Calu3 (cell line): ENCODE results near the gene NASP. TPM values are rescaled to one million over a fixed set of nuclear protein-coding genes. Genes with fewer than 3 reads are reported as not detected.

Experiments used
- BruUV-seq: library from RNA; stranded (reverse); fragments of 400-500 nt; replicated peaks from 2 replicates; lab custom pipeline; 2021; lab: Mats Ljungman, UMichigan
- CTCF ChIA-PET: fragments of 300-600 bp; sonication (Branson Sonifier 250); formaldehyde crosslinking; loops from one replicate; lab custom pipeline; 2022; ENCODE audit warnings: antibody characterized with exemption; lab: Charles Lee
- DNase-seq: peaks from one replicate; pipeline ENCODE4 v3.0.0; 2022
- H3K27ac Mint-ChIP-seq: one replicate; pipeline ENCODE4 v1.8.0; 2022; ENCODE audit warnings: mixed read lengths; ENCODE audit not compliant: unreplicated experiment
- H3K27me3 Mint-ChIP-seq: one replicate; pipeline ENCODE4 v1.8.0; 2022; ENCODE audit warnings: mixed read lengths; ENCODE audit not compliant: unreplicated experiment
- H3K36me3 Mint-ChIP-seq: one replicate; pipeline ENCODE4 v1.8.0; 2022; ENCODE audit warnings: mild to moderate bottlenecking, moderate library complexity, mixed read lengths; ENCODE audit not compliant: insufficient read depth, unreplicated experiment
- H3K4me1 Mint-ChIP-seq: one replicate; pipeline ENCODE4 v1.8.0; 2022; ENCODE audit warnings: mild to moderate bottlenecking, low read depth, mixed read lengths; ENCODE audit not compliant: unreplicated experiment
- H3K4me3 Mint-ChIP-seq: one replicate; pipeline ENCODE4 v1.8.0; 2022; ENCODE audit warnings: mild to moderate bottlenecking, low read depth, moderate library complexity, mixed read lengths; ENCODE audit not compliant: unreplicated experiment
- H3K9me3 Mint-ChIP-seq: one replicate; pipeline ENCODE4 v1.8.0; 2022; ENCODE audit warnings: low read depth, mixed read lengths; ENCODE audit not compliant: unreplicated experiment
- intact Hi-C: fragments of 100-400 bp; cut with micrococcal nuclease; formaldehyde crosslinking; loops from one replicate; pipeline ENCODE4 v1.10.0; 2022; ENCODE audit not compliant: unreplicated experiment
- total RNA-seq: library from RNA; stranded (reverse); gene quantifications from 2 replicates; pipeline ENCODE4 v1.2.3, GENCODE V29; 2022
- TF ChIP-seq, protein P1 (sequence below): fragments of 200-600 bp; IDR thresholded peaks from one replicate; pipeline ENCODE4 v1.8.0; 2022; ENCODE audit warnings: antibody characterized with exemption; ENCODE audit not compliant: unreplicated experiment

Gene NASP
- total RNA-seq, 1 experiment from 2014 or later, result 185 TPM

DNA sequence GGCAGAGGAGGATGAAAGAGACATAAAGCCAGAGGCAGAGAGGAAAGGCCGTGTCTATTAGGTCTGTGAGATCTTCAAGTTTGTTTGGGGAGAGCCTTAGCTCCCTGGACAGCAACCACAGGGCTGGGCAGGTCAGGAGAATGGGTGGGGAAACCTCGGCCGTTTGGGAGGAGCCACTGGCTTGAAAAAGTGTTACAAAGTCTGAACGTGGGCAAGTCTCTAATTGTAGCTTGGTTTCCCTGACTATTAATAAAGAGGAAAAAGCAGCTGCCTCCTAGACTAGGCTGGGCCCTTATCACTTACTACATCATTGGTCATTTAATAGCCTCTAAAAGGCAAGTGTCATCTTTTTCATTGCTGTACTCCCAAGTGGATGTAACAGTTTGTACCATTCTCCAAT lies 40.1 kb downstream of the NASP start, which contains the start of gene CCDC17:
TSS of gene CCDC17 (minus strand) at position 83 of the 400 bp plus-strand sequence. CDS start 145 bp downstream, outside the sequence.
- no peaks in the 10 kb centered on the region for H3K27me3 Mint-ChIP-seq
- no peak for DNase-seq
- peaks cover 52% of the 10 kb centered on the region for H3K36me3 Mint-ChIP-seq
- no TSS peak for BruUV-seq
- peak within 1 kb of the TSS; percentile 46 for H3K27ac Mint-ChIP-seq
- TF ChIP-seq, protein P1, sequence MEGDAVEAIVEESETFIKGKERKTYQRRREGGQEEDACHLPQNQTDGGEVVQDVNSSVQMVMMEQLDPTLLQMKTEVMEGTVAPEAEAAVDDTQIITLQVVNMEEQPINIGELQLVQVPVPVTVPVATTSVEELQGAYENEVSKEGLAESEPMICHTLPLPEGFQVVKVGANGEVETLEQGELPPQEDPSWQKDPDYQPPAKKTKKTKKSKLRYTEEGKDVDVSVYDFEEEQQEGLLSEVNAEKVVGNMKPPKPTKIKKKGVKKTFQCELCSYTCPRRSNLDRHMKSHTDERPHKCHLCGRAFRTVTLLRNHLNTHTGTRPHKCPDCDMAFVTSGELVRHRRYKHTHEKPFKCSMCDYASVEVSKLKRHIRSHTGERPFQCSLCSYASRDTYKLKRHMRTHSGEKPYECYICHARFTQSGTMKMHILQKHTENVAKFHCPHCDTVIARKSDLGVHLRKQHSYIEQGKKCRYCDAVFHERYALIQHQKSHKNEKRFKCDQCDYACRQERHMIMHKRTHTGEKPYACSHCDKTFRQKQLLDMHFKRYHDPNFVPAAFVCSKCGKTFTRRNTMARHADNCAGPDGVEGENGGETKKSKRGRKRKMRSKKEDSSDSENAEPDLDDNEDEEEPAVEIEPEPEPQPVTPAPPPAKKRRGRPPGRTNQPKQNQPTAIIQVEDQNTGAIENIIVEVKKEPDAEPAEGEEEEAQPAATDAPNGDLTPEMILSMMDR, result no peak
- H3K9me3 Mint-ChIP-seq, result no peaks in the 10 kb centered on the region
- intact Hi-C loops, result no loop called here
- no peaks in the 10 kb centered on the region for H3K4me1 Mint-ChIP-seq
- CTCF ChIA-PET, result no interaction called here
- peak within 1 kb of the TSS; percentile 31 for H3K4me3 Mint-ChIP-seq

DNA sequence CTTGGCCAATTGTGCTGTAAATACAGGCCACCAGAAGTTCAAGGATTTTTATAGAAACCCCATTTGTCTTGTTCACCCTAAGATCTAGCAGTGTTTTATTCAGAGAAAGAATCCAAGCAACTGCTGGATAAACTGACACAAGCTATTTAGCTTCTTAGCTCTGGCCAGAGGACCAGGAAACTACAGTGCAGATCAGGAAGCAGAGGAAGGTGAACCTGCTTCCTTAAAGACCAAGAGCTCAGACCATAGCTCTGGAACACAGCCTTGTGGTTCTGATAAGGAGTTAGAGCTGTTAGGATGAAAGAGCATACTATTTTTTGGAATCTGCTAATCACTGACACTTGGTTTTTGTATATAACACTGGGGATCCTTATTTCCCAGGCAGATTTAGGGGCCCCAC lies 45.2 kb downstream of the NASP start:
- peaks cover 54% of the 10 kb centered on the region for H3K36me3 Mint-ChIP-seq
- no TSS peak for BruUV-seq

DNA sequence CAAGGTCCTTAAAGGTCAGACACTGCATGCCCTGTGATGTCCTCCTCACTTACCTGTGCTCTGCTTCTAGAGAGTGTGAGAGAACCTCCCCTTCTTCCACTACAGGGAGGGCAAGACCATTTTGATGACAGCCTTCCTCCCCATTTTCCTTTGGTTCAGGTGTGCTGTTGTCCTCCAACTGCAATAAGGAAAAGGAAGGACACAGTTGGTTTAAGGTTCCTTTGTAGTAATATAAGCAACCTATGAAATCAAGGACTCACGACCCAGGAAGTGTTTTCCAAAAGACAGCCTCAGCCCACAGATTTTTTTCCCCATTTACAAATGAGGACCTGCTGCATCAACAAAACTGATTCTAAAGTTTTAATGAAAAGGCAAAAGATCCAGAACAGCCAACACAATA lies 46.6 kb downstream of the NASP start:
- no peak for DNase-seq
- Mint-ChIP-seq H3K9me3 (no peaks in the 10 kb centered on the region), H3K36me3 (peaks cover 54% of the 10 kb centered on the region), H3K27ac (peak overlapping the region; percentile 17), H3K4me3 (no peak overlapping the region), H3K27me3 (no peaks in the 10 kb centered on the region), H3K4me1 (no peaks in the 10 kb centered on the region)
- TF ChIP-seq, protein P1, result no peak
- CTCF ChIA-PET, result no interaction called here
- BruUV-seq, result no TSS peak
- intact Hi-C loops, result no loop called here

More for the DNA sequence above, 45.2 kb downstream of the NASP start:
- intact Hi-C loops, result no loop called here
- no peak overlapping the region for H3K27ac Mint-ChIP-seq
- TF ChIP-seq, protein P1, result no peak
- H3K27me3 Mint-ChIP-seq, result no peaks in the 10 kb centered on the region
- DNase-seq, result no peak
- no peak overlapping the region for H3K4me3 Mint-ChIP-seq
- no peaks in the 10 kb centered on the region for H3K4me1 Mint-ChIP-seq
- CTCF ChIA-PET, result interaction anchor here (0.6 kb wide), 1 partner anchor 117 kb away, joined by 4 read pairs; no protein-coding TSS in a partner anchor
- no peaks in the 10 kb centered on the region for H3K9me3 Mint-ChIP-seq

DNA sequence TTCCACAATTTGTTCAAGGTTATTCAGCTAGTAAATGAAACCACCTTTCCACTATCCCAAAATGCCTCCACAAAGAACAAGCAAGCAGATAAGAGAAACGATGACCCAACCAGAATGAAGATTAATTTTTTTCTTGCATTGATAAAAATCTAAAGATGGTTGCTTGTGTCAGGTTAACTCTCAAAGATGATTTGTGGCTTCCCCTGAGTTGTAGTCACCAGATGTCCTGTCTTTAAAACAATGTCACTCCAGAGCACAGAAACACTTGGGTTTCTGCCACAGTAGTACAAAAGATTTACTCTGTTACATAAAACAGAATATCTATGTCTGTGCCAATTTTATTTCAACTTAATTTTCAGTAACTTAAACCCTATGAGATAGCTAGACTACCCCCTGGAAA lies 51.4 kb downstream of the NASP start:
- BruUV-seq, result no TSS peak
- CTCF ChIA-PET, result no interaction called here
- intact Hi-C loops, result no loop called here
- Mint-ChIP-seq H3K4me3 (no peak overlapping the region), H3K27ac (no peak overlapping the region), H3K4me1 (no peaks in the 10 kb centered on the region), H3K9me3 (no peaks in the 10 kb centered on the region), H3K36me3 (peaks cover 26% of the 10 kb centered on the region), H3K27me3 (no peaks in the 10 kb centered on the region)
- TF ChIP-seq, protein P1, result no peak
- DNase-seq, result no peak
